Psoas muscle (tissue), 8 donors: ENCODE measurements around the gene ADGRG3. TPM values are rescaled to one million over a fixed set of nuclear protein-coding genes. Genes with fewer than 3 reads are reported as not detected.

Experiments used
- ATAC-seq, 4 donors: fragments of 200-7000 bp; cut with Tn5 transposase; one replicate each; pipeline ENCODE4 v1.9.1; 2020; ENCODE audit warnings: moderate library complexity in 3 of 4, mild to moderate bottlenecking in 2 of 4
- DNase-seq, 2 donors: peaks; one replicate each; pipeline ENCODE4 v3.0.0-alpha.2; 2020
- H3K27ac ChIP-seq: fragments of 200-600 bp; one replicate; pipeline ENCODE4 v1.8.0; 2022
- H3K27me3 ChIP-seq, 3 donors: fragments of 200-600 bp in 1 of 3; one replicate each; pipeline versions ENCODE4 v1.6.1 to v1.8.0; 2013 to 2022; ENCODE audit warnings: low read length in 2 of 3, mild to moderate bottlenecking in 2 of 3, moderate library complexity in 1 of 3; ENCODE audit not compliant: insufficient read depth in 3 of 3
- H3K36me3 ChIP-seq, 2 donors: fragments of 200-600 bp in 1 of 2; one replicate each; pipeline versions ENCODE4 v1.6.1 to v1.8.0; 2013 to 2022; ENCODE audit warnings: low read depth in 1 of 2, mild to moderate bottlenecking in 1 of 2, moderate library complexity in 1 of 2; ENCODE audit not compliant: insufficient read depth in 1 of 2
- H3K4me1 ChIP-seq: fragments of 200-600 bp; one replicate; pipeline ENCODE4 v1.8.0; 2022
- H3K4me3 ChIP-seq: fragments of 200-600 bp; one replicate; pipeline ENCODE4 v1.8.0; 2022; ENCODE audit warnings: mild to moderate bottlenecking
- H3K9me3 ChIP-seq: fragments of 200-600 bp; one replicate; pipeline ENCODE4 v1.8.0; 2022
- CTCF ChIP-seq: fragments of 200-600 bp; IDR thresholded peaks from one replicate; pipeline ENCODE4 v1.8.0; 2022; ENCODE audit warnings: antibody characterized with exemption
- WGBS, 3 donors: extraction: QIAGEN DNeasy Blood & Tissue Kit; methylation state at CpG; one replicate each; pipeline versions ENCODE4 v1.1.6 to v1.1.7; 2013; 5-methylcytosine and 5-hydroxymethylcytosine counted together
- intact Hi-C, 2 donors: fragments of 100-400 bp; cut with DNase I; formaldehyde crosslinking; loops; one replicate each; pipeline versions ENCODE4 v1.11.0 to v1.14.2; 2022
- polyA plus RNA-seq, 3 donors: library from polyadenylated mRNA; stranded (reverse); fragments of 200-250 nt; gene quantifications; one replicate each; pipeline ENCODE4 v1.2.3, GENCODE V29; 2013
- total RNA-seq, 4 donors: library from RNA; stranded (reverse); fragmentation: NEBNext Ultra II Directional in 2 of 4; extraction: Animal tissue kit (Norgen Biotek cat#: 25700) in 2 of 4; gene quantifications; one replicate each; pipeline versions ENCODE4 v1.2.1 to v1.2.4, GENCODE V29; 2021 to 2023
- donor health status: healthy with polysubstance abuse.
- donor health status: DM: no; HTN: no; CAD: no; lungs with moderate emphysema.
- donor health status: Bipolar disorder and iron deficiency.
- donor health status: healthy.
- donor health status: DM: yes; HTN: yes; CAD: no.
- donor health status: DM: no; HTN: no; CAD: no.
- donor health status: DM: no; HTN: no; CAD: no.
- donor health status: DM: yes; HTN: yes; CAD: no.

The ADGRG3 gene
- total and polyA plus RNA-seq, 7 donors, result 0.16 to 0.57 (median 0.31) TPM

- WGBS, 3 donors, result 59 to 68% (median 65%) methylated on average over 10 of the region's 10 CpGs
- TF ChIP-seq CTCF, result no peak
- Histone ChIP-seq H3K4me1 (no peaks in the 10 kb centered on the region), H3K36me3 (no peaks in the 10 kb centered on the region), H3K27me3 (peaks cover 0 to under 1% (median 0%) of the 10 kb centered on the region in 3 donors), H3K9me3 (no peaks in the 10 kb centered on the region), H3K4me3 (no peak overlapping the region), H3K27ac (no peak overlapping the region)
- DNase-seq (peak in 1 of 2 donors; percentile 55), ATAC-seq (peak; percentile 38 to 66 (median 62))
- intact Hi-C loops, result no loop called here
Measured at GRCh38 chr16:57621521-57622271, 46.4 kb upstream of the ADGRG3 start.

GRCh38 chr16:57622361-57623250 is 45.5 kb upstream of the ADGRG3 start:
- Histone ChIP-seq H3K27me3 (peaks cover 0 to 2% (median 0%) of the 10 kb centered on the region in 3 donors), H3K9me3 (no peaks in the 10 kb centered on the region), H3K4me3 (no peak overlapping the region), H3K36me3 (no peaks in the 10 kb centered on the region), H3K27ac (no peak overlapping the region), H3K4me1 (no peaks in the 10 kb centered on the region)
- 75 to 79% (median 78%) methylated on average over 16 of the region's 16 CpGs for WGBS, 3 donors
- DNase-seq (peak in 1 of 2 donors; percentile 44), ATAC-seq (no peak)
- intact Hi-C loops, result no loop called here
- TF ChIP-seq CTCF, result no peak

- TF ChIP-seq CTCF, result no peak
- H3K9me3 ChIP-seq, result no peaks in the 10 kb centered on the region
- intact Hi-C loops, result no loop called here
- 83 to 85% (median 83%) methylated on average over 17 of the region's 17 CpGs for WGBS, 3 donors
- no peak for ATAC-seq
- no peak overlapping the region for H3K27ac ChIP-seq
- no peak overlapping the region for H3K4me3 ChIP-seq
- H3K27me3 ChIP-seq, result peaks cover 0 to 7% (median 6%) of the 10 kb centered on the region in 3 donors
- H3K36me3 ChIP-seq, result no peaks in the 10 kb centered on the region
- peak in 1 of 2 donors; percentile 38 for DNase-seq
- peaks cover 6% of the 10 kb centered on the region for H3K4me1 ChIP-seq
Measured at GRCh38 chr16:57623251-57624043, 44.7 kb upstream of the ADGRG3 start.

- no peak for TF ChIP-seq CTCF
- Histone ChIP-seq H3K9me3 (no peaks in the 10 kb centered on the region), H3K36me3 (no peaks in the 10 kb centered on the region), H3K4me3 (no peak overlapping the region), H3K27ac (no peak overlapping the region), H3K4me1 (peaks cover 6% of the 10 kb centered on the region), H3K27me3 (peaks cover 0 to 9% (median 7%) of the 10 kb centered on the region in 3 donors)
- DNase-seq, result no peak
- ATAC-seq, result no peak
- intact Hi-C loops, result no loop called here
- WGBS, 3 donors, result 73 to 82% (median 79%) methylated on average over 8 of the region's 8 CpGs
Measured at GRCh38 chr16:57624044-57624688, 43.9 kb upstream of the ADGRG3 start.
